Thyroid gland (tissue), 4 donors: Measurements from ENCODE around the gene SUN1.

Source experiments
- CTCF ChIP-seq, 6 experiments: fragments of 200-600 bp in 3 of 6; fragments of 450-650 bp in 3 of 6; sonication (generic) in 3 of 6; IDR thresholded peaks; one replicate each; pipeline ENCODE4 v1.5.1; 2016 to 2019; ENCODE audit warnings: antibody characterized with exemption in 6 of 6, mild to moderate bottlenecking in 2 of 6, inconsistent platforms in 1 of 6, moderate library complexity in 1 of 6
- POLR2A ChIP-seq, 2 donors: fragments of 450-650 bp; IDR thresholded peaks; one replicate each; pipeline ENCODE4 v1.6.1; 2017; ENCODE audit warnings: antibody characterized with exemption in 2 of 2, mild to moderate bottlenecking in 2 of 2, moderate library complexity in 1 of 2

- no peak for TF ChIP-seq CTCF (IDR thresholded peaks at IDR 0.05)
- TF ChIP-seq POLR2A (IDR thresholded peaks at IDR 0.05), result no peak
These were observed 50.2 kb downstream of the SUN1 start for GRCh38 chr7:882336-883035.
